DMS 273 (cell line): ENCODE data around the gene PLCB1.
A peak's percentile ranks its signal among the peaks of the same experiment; 100 is the strongest.

Experiments
- DNase-seq: peaks from one replicate; lab custom pipeline; 2025; ENCODE audit not compliant: unreplicated experiment; lab: John Stamatoyannopoulos, UW

PLCB1 gene

GRCh38 chr20:8855315-8855714 is 723.2 kb downstream of the PLCB1 start:
- DNase-seq, result no peak

DNA sequence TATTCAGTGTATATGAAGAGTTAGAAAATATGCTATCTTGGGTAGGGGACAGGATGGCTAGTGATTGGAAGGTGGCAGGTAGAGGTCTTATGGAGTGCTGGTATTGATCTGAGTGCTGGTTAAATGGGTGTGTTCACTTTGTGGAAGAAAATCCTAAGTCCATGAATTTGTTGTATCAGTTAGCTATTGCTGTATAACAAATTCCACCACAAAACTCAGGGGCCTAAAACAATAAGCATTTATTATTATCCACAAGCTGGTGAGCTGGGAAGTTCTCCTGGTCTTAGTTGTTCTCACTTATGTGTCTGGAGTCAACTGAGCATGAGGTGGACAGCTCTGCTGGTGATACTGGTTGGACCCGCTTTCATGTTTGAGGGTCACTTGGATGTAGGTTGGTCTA is 724.6 kb downstream of the PLCB1 start:
- no peak for DNase-seq

- peak; percentile 63 for DNase-seq
These were observed 726.2 kb downstream of the PLCB1 start for GRCh38 chr20:8858181-8858787.

DNA sequence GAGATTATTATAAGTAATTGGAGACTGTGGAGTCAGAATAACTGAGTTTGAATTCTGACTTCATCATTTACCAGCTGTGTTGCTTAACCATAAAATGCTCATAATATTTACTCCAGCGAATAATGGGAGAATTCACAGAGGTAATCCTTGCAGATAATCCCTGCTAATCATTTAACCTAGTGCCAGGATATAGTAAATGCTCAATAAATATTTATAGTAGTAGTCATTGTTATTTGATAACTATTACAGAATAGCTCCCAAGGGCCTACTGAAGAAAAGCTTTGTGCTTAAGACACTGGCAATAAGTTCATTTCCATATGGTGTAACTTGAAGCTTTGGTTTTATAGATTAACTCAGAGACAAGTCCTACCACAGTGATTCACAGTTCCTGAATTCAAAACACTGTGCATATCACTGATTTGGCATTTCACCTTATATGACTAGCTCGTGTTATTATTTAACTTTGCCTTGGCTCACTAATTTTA is 728.0 kb downstream of the PLCB1 start:
- DNase-seq, result peak; percentile 51

DNA sequence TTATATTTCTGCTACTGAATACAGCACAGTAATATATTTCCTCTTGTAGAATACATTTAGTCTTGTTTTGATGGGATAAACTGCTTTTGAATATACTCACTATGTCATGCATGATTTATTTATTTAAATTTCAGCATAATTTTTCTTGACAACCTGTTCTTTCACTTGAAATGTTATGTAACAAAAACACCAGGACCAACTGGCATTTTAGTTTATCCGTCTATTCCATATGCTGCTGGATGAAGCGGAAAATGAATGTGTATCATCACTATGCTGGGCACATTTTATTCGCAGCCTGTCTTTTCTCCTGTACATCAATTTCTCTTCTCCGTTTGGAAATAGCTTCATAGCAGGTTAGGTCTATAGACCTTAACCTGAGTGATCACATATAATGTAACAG is 730.0 kb downstream of the PLCB1 start:
- peak; percentile 56 for DNase-seq

DNA sequence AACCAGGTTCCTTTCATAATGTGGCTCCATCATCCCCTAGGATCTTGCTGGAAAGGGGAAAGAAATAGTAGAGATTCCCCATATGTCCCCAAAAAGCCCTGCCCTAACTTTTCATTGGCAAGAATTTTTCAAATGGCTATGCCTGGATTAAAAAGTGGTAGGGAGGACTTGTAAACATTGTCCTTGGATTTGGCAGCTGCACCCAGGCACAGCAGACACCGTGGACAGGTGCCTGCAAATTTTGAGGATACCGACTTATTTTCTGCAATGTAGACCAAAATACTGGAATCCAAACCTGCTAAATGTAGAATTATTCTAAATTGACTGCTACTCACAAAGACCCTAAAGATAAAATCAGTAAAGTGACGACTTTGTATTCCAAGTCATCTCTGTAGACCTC is 733.6 kb downstream of the PLCB1 start:
- DNase-seq, result no peak

DNA sequence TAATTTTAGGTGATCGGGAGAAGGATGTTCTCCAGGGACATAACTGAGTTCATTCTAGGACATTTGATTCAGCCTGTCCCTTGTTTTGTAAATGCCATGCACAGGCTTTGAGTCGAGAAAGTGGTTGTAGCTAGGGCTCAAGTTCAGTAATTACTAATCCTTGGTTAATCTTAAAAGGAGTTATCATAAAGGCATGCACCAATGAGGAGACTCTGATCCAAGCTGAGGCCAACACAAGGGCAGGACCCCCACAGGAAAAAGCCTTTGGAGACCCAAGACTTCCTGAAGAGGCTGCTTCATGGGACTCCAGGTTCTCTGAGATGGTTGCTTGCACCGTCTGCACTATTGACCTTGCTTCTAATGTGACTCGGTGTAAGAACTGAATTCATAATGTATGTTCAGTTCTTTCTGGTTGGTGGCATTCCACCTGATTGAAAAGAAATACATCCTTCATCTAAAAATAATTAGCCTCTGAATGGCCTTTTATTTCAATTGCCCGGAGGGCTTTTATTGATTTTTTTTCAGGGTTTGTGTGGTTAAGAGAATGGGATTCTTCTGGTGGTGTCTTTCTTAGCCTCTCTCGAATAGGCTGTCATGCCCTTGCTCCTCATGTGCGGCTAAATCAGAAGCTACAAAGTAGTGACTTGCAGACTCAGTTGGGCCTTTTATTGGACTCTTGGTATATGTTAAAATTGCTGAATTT is 735.1 kb downstream of the PLCB1 start:
- DNase-seq, result no peak

DNA sequence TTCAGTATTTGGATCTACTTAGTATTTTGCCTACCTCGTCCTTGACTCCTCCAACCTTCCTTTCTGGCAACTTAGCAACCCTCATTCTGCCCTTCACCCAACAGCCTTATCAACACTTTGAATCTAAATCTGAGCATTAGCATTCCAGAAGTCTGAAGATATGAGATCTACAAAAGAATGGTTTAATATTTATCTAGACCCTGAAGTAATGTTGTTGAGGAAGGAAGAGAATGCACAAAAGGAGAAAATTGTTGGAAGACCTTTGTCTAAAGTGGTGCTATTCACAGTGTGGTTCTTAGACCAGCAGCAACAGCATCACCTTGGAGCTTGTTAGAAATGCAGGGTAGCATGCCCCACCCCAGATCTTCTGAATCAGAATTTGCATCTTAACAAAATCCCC is 738.6 kb downstream of the PLCB1 start:
- DNase-seq, result no peak

- no peak for DNase-seq
These were observed 742.4 kb downstream of the PLCB1 start for GRCh38 chr20:8874437-8874836.

DNA sequence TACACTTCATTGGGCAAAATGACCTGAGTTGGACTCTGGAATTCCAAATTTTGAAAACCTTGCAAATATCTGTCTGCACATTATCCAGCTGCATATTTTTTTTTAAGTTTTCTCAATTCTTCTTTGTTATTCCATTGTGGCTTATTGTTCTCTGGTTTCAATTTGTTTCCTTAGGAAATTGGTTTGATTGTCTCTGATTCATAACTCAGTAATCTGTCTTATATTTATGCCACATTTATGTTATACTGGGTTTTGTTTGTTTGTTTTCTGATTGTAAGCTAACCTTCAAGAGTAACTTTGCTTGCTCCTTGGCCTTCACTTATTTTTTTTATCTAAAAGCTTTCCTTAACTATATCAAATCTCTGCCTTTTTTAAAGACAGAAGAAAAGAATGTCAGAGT is 743.5 kb downstream of the PLCB1 start:
- DNase-seq, result no peak

DNA sequence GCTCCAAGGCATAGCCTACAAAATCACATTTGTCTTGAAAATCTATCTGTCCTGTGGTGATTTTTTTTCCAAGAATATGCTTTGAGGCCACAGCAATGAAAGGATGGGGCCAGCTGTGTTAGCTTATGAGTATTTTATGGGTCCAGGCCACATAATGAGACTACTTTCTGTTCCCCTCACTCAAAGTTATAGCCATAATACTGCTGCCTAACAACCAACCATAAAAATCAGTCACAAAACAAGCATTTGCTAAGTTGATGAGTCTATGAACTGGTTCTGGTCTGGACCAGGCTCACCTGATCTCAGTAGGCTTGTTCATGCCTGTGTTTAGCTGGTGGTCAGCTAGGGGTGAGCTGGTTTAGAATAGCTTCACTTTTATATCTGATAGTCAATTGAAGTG is 744.3 kb downstream of the PLCB1 start:
- no peak for DNase-seq

DNA sequence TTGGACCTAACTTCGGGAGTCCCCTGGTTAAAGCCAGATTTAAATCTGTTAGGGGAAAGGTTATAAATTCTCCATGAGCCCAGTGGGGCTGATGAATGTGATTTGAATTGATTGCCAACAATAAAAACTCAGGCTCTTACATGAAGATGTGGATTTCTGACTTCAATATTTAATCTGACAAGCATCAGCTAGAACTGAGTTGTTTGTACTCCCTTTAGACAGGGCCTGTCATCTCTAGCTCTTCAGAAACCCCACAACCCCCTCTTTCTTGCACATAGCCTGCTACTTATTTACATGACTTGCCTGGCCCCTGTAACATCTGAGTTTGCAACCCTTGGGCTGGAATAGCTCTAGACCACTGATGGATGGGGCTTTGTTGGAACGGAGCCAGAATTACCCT is 745.2 kb downstream of the PLCB1 start:
- peak; percentile 8 for DNase-seq

DNA sequence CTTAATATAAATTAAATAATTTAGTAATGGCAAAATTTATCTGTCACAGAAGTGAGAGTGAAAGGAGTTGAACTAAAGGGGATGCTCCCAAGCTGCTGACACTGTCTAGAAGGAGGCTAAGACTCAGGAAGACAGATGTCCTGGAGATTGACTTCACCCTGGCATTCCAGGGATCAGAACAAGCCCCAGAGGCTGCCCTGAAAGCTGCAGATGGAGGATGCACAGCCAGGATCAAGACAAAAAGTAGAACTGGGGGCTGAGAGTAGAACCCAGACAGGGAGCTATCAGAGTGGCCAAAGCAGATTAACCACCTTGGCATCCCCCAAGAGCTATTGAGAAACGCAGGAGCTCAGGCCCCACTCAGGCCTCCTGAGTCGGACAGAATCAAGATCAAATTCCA is 747.6 kb downstream of the PLCB1 start:
- DNase-seq, result no peak

DNA sequence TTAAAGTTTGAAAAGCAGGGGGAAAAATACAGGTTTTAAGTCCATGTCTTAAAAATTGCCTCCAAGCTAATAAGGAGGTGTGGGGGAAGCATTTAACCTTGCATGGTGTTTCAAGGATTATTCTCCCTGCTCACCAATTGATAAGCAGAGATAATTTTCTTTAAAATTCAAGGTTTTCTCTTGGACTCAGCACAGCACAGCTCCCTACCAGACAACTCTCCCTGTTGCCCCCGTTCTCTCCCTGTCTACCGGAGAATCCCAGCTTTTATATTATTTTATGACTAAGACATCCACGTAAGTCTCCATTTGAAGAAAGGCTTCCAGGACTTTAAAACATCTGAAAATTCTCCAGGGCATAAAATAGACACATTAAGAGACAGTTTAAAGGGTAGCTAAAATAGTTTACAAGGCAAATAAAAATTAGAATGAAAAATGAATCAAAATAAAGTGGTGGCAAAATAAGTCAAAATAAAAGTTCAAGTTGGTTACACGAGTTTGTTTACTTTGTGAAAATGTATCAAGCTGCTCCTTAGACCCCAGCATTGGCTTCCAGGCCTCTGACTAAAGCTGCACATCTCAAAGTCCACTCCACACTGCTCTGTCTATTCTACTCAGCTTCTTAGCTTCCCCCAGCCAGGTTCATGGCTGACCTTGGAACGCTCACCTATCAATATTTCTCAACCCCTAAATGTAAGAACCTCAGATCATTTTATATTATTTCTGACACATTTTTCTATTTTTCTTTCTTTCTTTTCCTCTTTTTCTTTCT is 748.2 kb downstream of the PLCB1 start:
- DNase-seq, result no peak

GRCh38 chr20:8891039-8891438 is 759.0 kb downstream of the PLCB1 start:
- DNase-seq, result no peak

GRCh38 chr20:8895472-8895871 is 763.4 kb downstream of the PLCB1 start:
- DNase-seq, result peak; percentile 9

GRCh38 chr20:8898823-8899222 is 766.8 kb downstream of the PLCB1 start:
- no peak for DNase-seq

DNA sequence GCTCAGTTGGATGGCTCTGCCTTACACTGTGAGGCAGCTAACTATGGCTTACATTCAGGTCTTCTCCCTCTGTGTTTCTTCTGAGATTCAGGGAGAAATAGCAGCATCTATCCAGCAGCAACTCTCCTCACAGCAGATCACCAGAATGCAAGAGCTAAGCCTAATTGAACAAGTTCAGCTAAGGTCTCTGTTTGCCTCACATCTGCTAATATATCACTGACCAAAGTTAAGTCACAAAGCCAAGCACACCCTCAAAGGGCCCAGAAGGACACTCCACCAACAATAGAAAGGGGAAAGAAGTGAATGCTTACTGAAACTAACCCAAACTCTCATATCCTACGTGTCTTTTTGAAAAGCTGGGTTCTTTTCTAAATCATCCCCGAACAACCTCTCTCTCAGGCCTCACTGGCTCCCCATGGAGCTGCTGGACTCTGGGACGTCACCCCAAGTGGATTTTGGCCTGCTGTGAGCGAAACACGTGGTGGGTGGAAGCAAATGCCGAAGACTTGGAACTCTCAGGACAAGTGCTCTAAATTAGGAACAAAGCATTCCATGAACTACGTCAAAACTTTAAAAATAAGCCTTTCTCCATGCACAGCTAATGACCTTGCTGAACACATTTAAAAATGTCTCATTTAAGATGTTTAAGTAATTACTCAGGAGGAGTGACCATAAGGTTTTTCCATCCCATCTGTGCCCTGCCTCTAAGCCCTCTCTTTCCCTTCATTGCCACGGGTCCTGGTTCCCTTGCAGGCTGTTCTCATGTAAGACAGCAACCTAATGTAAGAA is 769.4 kb downstream of the PLCB1 start:
- DNase-seq, result peak; percentile 44

- DNase-seq, result no peak
These were observed 771.9 kb downstream of the PLCB1 start for GRCh38 chr20:8903655-8904605.

DNA sequence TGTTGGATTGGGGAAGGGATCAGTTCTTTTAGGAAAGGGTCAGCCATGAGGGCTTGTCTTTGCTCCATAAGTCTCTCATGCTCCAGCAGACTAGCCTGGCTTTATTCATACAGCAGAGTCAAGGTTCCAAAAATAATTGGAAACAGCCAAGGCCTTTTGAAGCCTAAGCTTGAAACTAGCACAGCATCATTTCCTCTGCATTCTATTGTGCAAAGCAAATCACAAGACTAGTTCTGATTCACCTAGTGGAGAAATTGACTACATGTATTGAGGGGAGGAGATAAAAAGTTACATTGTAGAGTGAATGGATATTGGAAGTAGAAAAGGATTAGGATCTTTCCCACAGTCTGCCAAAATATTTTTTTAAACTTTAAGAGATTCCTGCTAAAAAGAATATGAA is 777.5 kb downstream of the PLCB1 start:
- DNase-seq, result no peak
